ENCODE measurements around the gene S100A9. TPM values are rescaled to one million over a fixed set of nuclear protein-coding genes. Genes with fewer than 3 reads are reported as not detected.
"Not testable (repeated sequence)": the region's sequence is repeated elsewhere in the genome, so short reads cannot be mapped to it uniquely, and the experiment has no call there.

The S100A9 gene
- not detected for total RNA-seq

DNA sequence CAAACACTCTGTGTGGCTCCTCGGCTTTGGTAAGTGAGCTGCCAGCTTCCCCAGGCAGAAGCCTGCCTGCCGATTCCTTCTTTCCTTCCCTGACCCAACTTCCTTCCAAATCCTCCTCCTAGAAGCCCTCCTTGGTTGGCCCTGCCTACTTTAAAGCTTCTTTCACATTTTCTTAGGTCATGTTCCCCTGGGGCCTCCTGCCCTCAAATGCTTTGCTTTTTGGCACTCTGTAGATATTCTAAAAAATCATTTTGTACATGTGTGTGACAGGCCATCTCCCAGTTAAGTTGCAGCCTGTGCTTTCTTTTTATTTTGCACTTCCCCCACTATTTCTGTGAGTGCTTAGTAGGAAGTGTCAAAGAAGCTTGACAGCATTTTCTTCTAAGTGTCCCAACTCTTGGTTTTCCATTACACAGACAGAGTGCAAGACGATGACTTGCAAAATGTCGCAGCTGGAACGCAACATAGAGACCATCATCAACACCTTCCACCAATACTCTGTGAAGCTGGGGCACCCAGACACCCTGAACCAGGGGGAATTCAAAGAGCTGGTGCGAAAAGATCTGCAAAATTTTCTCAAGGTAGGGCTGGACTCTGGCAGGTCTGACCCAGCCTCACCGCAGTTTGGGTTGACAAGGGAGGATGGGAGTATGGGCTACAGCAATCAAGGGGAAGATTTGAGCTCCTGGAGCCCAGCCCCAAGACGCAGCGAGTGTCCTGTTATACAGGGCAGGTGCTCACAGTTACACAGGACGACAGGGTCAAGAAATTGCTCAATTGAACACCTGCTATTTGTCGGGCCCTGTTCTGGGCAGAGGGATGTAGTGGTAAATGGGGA is at the start of gene S100A9:
S100A9 (plus strand) TSS at position 2 of the 838 bp plus-strand sequence; CDS start at position 432, 430 bp downstream.
- DNase-seq, result no peak

DNA sequence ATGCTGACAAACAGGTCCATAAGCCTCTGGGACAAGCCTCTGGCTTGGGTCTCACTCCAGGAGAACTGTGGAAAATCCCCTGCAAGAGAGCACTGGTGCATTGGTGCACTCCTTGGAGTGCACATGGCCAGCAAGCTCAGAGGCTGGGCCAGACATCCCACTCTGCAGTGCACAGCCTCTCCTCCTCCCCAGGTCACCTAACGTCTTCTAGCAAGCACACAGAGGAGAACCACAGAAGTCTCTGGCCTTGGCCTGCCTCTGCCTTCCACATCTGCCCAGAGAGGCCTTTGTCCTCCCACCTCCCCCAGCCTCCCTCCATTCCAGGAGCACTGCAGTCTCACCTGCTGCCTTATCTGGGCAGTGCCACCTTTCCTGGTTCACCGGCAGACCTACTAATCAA is 49.1 kb upstream of the S100A9 start:
- no peak for DNase-seq

DNA sequence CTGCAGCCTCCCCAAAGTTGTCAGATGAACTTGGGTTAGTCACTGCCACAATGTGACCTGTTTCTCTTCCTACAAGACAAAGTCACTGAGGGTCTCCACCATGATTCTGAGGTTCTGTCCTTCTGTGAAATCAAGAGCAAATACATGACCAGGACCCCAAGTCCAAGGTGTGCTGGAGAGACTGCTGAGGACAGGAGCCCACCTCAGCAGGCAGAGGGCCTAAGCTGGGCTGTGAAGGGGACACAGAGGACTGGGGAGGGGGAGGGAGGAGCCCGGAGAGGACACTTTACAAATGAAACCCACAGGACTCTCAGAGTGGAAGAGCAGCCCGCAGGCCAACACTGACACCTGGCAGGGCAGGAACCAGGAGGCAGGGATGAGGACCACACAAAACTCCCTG is 48.2 kb upstream of the S100A9 start:
- DNase-seq, result no peak

DNA sequence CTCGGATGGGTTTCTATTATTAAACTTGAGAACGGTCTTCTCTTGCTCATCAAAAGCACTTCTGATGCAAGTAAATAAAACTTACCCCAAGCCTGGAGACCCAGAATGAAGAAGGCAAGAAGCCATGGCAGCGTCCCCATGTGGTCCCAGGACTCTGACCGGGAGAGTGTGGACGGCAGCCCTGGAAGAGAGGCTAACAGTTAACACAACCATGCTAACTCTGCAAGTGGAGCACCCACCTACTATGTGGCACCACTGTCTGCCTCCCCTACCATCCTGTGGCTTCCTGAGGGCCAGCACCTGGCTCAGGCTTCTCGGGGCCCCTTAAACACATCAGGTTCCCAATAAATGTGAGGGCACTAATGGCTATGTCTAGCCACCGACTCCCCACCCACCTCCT is 47.1 kb upstream of the S100A9 start:
- DNase-seq, result no peak

DNA sequence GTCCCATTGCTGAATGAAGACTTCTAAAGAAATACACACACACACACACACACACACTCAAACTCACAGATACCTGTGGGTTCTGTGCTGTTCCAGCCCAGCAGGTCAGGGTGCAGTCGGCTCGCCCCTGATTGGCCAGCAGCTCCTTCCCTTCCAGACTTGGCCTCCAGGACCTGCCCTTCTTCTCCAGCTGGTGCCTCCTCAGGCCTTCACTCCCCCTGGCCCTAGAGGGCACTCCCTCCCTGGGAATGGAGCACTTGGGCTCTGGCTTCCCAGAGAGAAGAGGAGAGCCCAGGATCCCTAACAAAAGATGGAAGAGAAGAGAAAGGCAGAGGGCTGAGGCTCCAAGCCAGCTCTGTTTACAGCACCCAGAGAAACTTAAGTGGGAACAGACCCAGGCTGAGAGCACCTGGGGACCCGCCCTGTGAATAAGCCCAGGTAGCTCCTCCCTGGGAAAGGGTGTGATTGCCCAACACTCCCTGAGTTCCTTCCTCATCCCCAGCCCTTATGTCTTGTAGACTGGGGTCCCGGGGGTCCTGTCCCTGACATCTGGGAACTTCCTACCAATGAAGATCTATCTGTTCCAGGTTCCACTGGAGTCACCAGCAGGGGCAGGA is 45.0 kb upstream of the S100A9 start, which contains the start of gene PGLYRP3:
PGLYRP3 (minus strand) TSS at position 383 of the 617 bp plus-strand sequence. CDS start 2,287 bp downstream, outside the sequence.
- DNase-seq, result no peak

DNA sequence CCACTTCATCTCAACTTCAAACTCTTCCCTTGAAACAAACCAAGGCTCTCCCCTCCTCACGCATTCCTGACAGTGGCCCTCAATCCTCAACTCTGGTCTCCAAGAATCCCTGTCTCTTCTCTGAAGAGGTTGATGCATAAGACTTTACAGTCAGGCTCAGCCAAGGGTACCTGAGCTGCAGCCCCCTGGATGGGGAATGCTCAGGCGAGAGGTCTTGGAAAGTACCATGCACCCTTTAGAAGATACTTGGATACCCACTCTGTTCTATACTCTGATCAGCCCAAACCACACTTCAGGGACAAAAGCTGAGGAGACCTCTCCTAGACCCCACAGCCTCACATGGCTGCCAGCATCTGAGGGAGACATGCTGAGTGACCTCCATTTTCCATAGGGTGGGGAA is 44.4 kb upstream of the S100A9 start:
- no peak for DNase-seq

DNA sequence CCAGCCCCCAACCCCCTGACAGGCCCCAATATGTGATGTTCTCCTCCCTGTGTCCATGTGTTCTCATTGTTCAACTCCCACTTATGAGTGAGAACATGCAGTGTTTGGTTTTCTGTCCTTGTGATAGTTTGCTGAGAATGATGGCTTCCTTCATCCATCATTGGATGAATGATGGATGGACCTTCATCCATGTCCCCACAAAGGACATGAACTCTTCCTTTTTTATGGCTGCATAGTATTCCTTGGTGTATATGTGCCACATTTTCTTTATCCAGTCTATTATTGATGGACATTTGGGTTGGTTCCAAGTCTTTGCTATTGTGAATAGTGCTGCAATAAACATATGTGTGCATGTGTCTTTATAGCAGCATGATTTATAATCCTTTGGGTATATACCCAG is 43.3 kb upstream of the S100A9 start:
- not testable (repeated sequence) for DNase-seq

DNA sequence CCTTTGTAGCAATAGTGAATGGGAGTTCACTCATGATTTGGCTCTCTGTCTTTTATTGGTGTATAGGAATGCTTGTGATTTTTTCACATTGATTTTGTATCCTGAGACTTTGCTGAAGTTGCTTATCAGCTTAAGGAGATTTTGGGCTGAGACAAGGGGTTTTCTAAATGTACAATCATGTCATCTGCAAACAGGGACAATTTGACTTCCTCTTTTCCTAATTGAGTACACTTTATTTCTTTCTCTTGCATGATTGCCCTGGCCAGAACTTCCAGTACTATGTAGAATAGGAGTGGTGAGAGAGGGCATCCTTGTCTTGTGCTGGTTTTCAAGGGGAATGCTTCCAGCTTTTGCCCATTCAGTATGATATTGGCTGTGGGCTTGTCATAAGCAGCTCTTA is 41.6 kb upstream of the S100A9 start:
- not testable (repeated sequence) for DNase-seq

DNA sequence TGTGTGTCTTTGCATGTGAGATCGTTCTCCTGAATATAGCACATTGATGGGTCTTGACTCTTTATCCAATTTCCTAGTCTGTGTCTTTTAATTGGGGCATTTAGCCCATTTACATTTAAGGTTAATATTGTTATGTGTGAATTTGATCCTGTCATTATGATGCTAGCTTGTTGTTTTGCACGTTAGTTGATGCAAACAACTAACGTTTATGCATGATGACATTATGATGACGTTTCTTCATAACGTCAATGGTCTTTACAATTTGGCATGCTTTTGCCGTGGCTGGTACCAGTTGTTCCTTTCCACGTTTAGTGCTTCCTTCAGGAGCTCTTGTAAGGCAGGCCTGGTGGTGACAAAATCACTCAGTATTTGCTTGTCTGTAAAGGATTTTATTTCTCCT is 39.5 kb upstream of the S100A9 start:
- not testable (repeated sequence) for DNase-seq

DNA sequence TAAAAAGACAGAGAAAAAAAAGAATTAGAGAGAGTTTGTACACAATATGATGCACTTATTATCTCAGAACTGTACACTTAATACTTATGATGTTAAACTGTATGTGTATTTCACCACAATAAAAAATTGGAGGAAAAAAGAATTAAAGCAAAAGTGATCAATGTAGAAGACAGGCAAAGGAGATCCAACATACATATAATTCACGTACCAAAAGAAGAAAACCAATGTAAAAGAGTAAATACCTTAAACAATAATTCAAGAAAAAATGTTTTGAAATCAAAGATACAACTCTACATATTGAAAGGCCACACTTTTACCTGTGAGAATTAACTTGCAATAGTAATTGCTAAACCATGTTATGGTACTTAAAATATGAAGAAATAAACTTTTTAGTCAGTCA is 35.1 kb upstream of the S100A9 start:
- no peak for DNase-seq

DNA sequence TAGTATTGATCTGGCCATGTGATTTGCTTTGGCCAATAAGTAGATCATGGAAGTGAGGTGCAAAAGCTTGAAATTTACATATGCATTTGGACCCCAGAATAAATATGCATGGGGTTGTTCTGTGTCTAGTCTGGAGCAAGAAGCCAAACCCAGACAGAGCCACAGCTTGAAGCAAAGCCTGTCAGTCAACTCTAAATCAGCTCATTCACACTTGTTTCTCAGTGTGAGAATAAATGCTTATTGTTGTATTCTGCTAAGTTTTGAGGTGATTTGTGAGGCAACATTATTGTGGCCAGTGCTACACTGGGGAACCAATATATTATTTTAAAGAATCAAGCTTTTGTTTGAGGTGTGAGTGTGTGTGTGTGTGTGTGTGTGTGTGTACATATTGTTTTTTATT is 32.7 kb upstream of the S100A9 start:
- no peak for DNase-seq

DNA sequence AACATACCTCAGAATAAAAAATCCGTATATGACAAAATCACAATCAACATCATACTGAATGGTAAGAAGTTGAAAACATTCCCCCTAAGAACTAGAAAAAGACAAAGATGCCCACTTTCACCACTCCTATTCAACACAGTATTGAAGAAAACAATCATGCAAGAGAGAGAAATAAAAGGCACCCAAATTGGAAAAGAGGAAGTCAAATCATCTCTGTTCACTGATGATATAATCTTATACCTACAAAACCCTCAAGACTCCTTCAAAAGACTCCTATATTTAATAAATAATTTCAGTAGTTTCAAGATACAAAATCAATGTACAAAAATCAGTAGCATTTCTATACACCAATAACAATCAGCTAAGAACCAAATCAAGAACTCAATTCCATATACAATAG is 23.8 kb upstream of the S100A9 start:
- DNase-seq, result no peak

DNA sequence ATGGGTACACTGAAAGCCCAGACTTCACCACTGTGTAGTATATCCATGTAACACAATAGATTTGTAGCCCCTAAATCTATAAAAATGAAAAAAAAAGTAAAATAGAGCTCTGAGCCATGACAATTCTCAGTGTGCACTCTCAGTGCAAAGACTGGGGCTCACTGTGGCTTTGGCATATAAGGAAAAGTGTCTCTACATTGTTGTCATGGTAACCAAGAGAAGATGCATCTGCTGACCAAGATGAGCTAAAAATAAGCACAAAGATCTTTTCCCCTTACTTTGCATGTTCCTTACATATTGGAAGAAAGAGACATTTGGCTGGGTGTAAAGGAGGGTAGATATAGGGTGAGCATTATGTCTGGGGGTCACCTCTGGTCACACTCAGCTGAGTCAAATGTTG is 21.0 kb upstream of the S100A9 start:
- no peak for DNase-seq

DNA sequence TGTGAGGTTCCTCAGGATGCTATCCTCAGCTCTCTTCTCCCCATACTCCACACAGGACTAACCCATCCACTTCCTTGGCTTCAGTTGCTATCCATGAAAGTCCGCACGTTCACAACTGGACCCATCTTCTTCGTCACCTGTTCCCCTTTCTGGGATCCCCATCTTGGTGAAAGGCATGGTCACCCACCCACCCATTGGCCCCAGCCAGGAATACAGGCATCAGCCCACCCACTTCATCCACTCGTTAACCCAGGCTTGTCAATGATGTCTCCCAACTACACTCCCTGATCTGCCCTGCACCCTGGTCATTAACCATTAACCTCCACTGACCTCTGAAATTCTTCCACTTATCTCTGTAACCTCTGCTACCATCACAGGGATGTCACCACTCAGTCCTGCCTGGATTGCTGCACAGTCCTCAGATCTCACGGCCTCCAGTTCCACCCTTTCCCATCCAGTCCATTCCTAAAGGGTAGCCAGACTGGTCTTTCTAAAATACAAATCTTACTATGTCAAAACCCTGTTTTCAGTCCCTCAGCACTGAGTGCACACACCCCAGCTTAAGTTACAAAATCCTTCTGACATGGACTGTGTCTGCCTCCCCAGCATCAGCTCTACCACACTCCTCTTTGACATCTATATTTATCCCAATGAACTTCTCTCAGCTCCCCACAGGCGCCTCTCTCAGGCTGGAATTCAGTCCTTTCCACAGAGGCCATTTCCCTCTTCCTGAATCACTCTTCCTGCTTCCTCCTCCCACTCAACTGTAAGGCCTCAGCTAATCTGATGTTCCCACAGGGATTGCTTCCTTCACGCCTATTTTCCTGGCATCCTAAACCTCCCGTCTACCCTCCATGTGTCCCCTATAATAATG is 19.4 kb upstream of the S100A9 start:
- no peak for DNase-seq

DNA sequence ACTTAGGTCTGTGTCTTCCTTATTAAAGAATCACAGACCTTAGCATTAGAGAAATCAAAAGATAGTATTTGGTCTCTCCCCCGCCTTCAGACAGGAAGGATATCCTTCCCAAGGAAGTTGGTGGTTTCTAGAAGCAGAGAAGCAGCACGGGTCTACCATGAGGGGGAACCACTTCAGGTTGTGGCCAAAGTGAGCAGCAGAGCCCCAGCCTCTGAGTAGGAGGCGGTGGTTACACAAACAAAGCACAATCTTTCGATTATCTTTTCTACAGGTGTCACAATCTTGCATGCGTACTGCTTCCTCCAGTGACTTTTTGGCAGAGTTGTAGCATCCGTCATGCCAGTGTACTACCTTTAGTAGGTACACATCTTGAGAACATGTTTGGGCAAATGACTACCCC is 17.9 kb upstream of the S100A9 start:
- no peak for DNase-seq

DNA sequence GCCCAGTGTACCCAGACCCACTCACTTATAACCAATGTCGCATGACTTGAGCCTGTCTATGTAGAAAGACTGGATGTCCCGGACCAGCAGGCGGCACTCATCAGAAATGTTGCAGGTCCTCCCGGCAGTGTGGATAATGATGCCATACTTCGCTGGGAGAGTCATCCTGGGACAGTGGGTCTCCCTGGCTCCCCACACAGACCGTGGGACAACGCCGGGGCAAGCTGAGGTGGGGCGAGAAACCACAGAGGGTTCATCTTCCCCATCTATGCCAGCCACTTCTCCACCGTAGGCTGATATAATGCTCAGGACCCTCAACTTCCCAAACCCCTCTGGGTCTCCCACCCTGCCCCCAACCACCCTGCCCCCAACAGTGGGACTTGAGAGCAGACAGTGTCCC is 17.3 kb upstream of the S100A9 start:
- DNase-seq, result no peak

DNA sequence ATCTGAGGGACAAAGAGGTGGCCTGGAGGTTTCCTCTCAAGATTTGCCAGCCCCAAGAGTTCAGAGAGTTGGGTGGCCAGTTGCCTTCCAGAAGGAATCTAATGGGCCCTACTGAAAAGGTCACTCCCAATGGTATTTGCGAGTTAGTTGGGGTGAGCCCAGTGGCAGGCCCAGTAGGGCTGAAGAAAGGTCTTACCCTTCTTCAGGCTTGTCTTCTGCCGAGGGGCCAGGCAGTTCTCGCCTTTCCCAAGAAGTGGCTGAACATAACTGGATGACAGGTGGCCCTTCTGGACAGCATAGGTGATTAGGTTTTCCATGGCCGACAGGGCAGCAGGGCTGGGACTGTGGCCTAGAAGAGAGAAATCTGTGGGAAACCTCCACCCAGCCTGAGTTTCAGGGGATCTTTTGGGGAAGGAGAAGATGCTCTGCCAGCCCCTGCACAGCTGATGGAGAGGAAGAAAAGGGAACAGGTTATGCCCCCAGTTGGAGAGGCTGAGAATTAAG is 16.2 kb upstream of the S100A9 start:
- DNase-seq, result no peak

DNA sequence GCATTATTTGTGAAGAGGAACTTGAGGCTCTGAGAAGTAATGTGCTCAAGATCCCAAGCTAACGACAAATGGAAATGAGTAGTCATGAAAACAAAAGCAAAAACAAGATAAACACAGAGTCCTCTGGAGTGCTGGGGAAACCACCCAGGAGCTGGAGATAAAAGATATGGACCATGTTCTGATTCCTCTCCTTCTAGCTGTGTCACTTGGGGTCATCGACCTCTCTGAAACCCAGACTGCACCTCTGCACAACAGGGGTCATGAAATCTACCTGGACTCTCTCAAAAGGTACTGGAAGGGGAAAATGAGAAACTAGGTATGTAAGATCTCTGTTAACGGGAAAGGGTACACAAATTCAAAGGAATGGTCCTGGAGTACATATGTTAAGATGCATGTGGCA is 15.5 kb upstream of the S100A9 start:
- DNase-seq, result no peak

DNA sequence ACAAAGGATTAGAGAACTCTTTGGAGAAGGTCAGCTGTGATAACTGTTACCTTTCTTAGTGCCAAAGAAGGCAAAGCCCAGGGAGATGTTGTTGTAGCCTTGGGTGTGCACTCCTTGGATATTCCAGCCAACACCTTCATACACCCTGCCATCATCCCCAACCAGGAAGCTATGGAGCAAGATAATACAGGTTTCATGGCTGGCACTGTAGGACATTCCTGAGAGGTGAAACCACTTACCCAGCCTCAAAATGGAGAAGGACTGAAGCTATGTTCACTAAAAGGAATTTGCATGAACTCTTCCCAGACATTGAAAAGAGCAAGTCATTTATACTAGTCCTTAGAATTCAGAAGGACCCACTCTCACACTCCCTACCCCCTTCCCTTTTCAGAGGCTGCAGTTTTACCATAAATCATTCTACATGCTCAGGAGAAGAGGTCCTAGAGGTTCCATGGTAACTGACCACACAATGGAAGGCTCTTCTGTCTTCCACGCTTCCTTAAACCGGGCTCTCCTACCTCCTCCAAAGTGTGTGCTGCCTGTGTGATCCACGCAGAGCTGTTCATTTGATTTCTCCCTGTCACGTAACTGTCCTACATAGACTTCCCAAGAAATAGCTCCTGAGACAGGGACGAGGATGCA is 14.5 kb upstream of the S100A9 start:
- DNase-seq, result no peak

DNA sequence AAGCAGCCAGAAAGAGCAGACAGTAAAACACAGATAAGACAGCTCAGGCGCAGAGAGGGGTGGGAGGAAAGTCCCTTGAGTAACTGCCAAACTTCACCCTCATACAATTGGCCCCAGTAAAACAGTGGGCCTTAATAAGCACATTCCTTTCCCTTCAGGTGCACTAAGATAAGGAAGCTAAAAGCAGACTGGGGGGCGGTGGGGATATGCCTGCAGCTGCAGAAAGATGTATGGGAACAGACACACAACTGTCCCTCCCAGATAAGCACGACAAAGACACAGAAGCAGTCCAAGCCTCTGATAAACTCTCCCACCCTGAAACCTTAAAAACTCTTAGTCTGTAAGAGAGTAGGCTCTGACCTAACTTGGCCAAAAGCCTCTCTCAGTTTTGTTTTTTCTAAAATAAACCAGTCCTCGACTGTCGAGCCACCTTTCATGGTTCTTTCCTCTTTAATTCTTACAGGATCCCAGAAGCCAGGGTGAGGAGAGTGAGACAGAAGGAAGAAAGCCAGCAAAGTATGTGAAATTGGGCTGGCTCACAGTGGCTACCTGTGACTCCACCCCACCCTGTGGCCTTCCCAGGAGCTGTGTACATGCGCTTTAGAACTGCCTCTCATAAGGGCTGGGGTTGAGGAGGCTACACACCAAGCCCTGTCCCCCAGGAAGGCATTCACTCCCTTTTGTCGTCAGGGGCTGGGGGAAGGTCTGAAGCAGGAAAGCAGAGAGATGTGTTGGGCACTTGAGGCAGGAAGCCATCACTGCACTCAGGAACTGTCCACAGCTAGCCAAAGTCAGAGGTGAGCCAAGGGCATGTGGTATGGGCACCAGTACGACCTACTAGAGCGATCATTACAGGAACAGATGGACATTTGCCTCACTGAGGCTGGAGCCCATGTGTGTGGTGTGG is 13.6 kb upstream of the S100A9 start:
- DNase-seq, result no peak

DNA sequence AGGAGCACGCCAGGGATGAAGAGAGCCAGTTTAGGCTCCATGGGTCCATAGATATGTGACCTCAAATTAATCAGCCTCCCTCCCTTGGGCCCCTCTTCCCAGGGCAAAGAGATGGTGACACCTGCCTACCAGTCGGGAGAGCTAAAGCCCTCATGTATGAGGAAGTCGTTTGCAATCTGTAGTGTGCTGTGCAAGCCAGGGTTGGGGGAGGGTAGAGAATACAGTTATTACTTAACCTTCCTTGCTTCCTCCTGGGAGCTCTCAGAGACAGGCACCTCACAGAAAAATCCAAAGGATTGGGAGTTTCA is 13.0 kb upstream of the S100A9 start:
- DNase-seq, result no peak
